ENCODE measurements around the gene LGMN. TPM values are rescaled to one million over a fixed set of nuclear protein-coding genes. Genes with fewer than 3 reads are reported as not detected.

LGMN gene
- polyA plus RNA-seq, 1 donor (not counting 4 experiments of a cell fraction or from before 2014, with no cell fraction given): 61.0 TPM

- DNase-seq (ENCODE audit: low read depth, low spot score) (no peak), FAIRE-seq (no peak)
- no peak overlapping the region for H3K27ac ChIP-seq (ENCODE audit: control insufficient read depth, insufficient read depth, low read length)
- no peaks in the 10 kb centered on the region for H3K9me1 ChIP-seq (ENCODE audit: control insufficient read depth, extremely low read depth, insufficient read depth, low read length)
- no peaks in the 10 kb centered on the region for H3K36me3 ChIP-seq (ENCODE audit: control insufficient read depth in 2 of 2, extremely low read depth in 1 of 2, insufficient read depth in 2 of 2, low read length in 2 of 2)
- no peaks in the 10 kb centered on the region for H3K79me2 ChIP-seq (ENCODE audit: control insufficient read depth, insufficient read depth, low read length)
- dilution Hi-C loops (cut with MboI; ENCODE audit: extremely low pct_ligation_motif_present, low sequenced_read_pairs): no loop called here
- H3K9ac ChIP-seq (ENCODE audit: control insufficient read depth, extremely low read depth, insufficient read depth, low read length): no peak overlapping the region
- TF ChIP-seq CTCF (optimal IDR thresholded peaks at IDR 0.05 in 1 of 3, IDR thresholded peaks at IDR 0.05 in 1 of 3, conservative IDR thresholded peaks at IDR 0.05 in 1 of 3; ENCODE audit: extremely low read depth in 1 of 3, insufficient read depth in 2 of 3, low read length in 3 of 3) (no peak), EZH2 (IDR thresholded peaks at IDR 0.05; ENCODE audit: low read length) (no peak)
- H3K4me2 ChIP-seq (ENCODE audit: control insufficient read depth, extremely low read depth, insufficient read depth, low read depth, low read length): no peak overlapping the region
- H3K4me3 ChIP-seq (ENCODE audit: control insufficient read depth in 2 of 3, extremely low read depth in 1 of 3, insufficient read depth in 2 of 3, low read depth in 1 of 3, low read length in 3 of 3): no peak overlapping the region
- no peaks in the 10 kb centered on the region for H3K9me3 ChIP-seq (ENCODE audit: control insufficient read depth, low read depth, low read length)
- no peaks in the 10 kb centered on the region for H3K27me3 ChIP-seq (ENCODE audit: control insufficient read depth, extremely low read depth, insufficient read depth, low read length)
- H2AFZ ChIP-seq (ENCODE audit: control insufficient read depth, low read length): no peak overlapping the region
- no peaks in the 10 kb centered on the region for H4K20me1 ChIP-seq (ENCODE audit: control insufficient read depth, extremely low read depth, insufficient read depth, low read length)
- H3K4me1 ChIP-seq (ENCODE audit: control insufficient read depth, extremely low read depth, insufficient read depth, low read length): no peaks in the 10 kb centered on the region
These were observed 6.5 kb upstream of the LGMN start for GRCh38 chr14:92754966-92755365.

GRCh38 chr14:92753250-92753649, 4.8 kb upstream of the LGMN start:
- no peak for FAIRE-seq
- Histone ChIP-seq H3K9ac (ENCODE audit: control insufficient read depth, extremely low read depth, insufficient read depth, low read length) (no peak overlapping the region), H3K79me2 (ENCODE audit: control insufficient read depth, insufficient read depth, low read length) (no peaks in the 10 kb centered on the region), H3K27me3 (ENCODE audit: control insufficient read depth, extremely low read depth, insufficient read depth, low read length) (no peaks in the 10 kb centered on the region), H3K9me3 (ENCODE audit: control insufficient read depth, low read depth, low read length) (no peaks in the 10 kb centered on the region), H2AFZ (ENCODE audit: control insufficient read depth, low read length) (no peak overlapping the region), H3K4me3 (ENCODE audit: control insufficient read depth in 2 of 3, extremely low read depth in 1 of 3, insufficient read depth in 2 of 3, low read depth in 1 of 3, low read length in 3 of 3) (no peak overlapping the region), H4K20me1 (ENCODE audit: control insufficient read depth, extremely low read depth, insufficient read depth, low read length) (no peaks in the 10 kb centered on the region), H3K36me3 (ENCODE audit: control insufficient read depth in 2 of 2, extremely low read depth in 1 of 2, insufficient read depth in 2 of 2, low read length in 2 of 2) (no peaks in the 10 kb centered on the region), H3K4me2 (ENCODE audit: control insufficient read depth, extremely low read depth, insufficient read depth, low read depth, low read length) (no peak overlapping the region), H3K9me1 (ENCODE audit: control insufficient read depth, extremely low read depth, insufficient read depth, low read length) (no peaks in the 10 kb centered on the region), H3K4me1 (ENCODE audit: control insufficient read depth, extremely low read depth, insufficient read depth, low read length) (no peaks in the 10 kb centered on the region), H3K27ac (ENCODE audit: control insufficient read depth, insufficient read depth, low read length) (no peak overlapping the region)
- no peak for TF ChIP-seq EZH2 (IDR thresholded peaks at IDR 0.05; ENCODE audit: low read length)
- TF ChIP-seq CTCF (optimal IDR thresholded peaks at IDR 0.05 in 1 of 3, IDR thresholded peaks at IDR 0.05 in 1 of 3, conservative IDR thresholded peaks at IDR 0.05 in 1 of 3; ENCODE audit: extremely low read depth in 1 of 3, insufficient read depth in 2 of 3, low read length in 3 of 3): no peak
- dilution Hi-C loops (cut with MboI; ENCODE audit: extremely low pct_ligation_motif_present, low sequenced_read_pairs): no loop called here
- no peak for DNase-seq (ENCODE audit: low read depth, low spot score)

All from keratinocyte (primary cell).